CD4-positive, alpha-beta T cell treated with Interleukin-17A for 4 hours (primary cell): ENCODE data around the gene HAPLN3.

Source experiments
- DNase-seq: peaks from one replicate; pipeline ENCODE4 v3.0.0-alpha.2; 2020; ENCODE audit warnings: mixed read lengths

Gene HAPLN3

GRCh38 chr15:88909956-88910831, 14.8 kb upstream of the HAPLN3 start:
- DNase-seq, result no peak

- DNase-seq, result no peak
Observed at GRCh38 chr15:88908697-88909621, 13.6 kb upstream of the HAPLN3 start.

- DNase-seq, result no peak
Observed at GRCh38 chr15:88908123-88908522, 12.8 kb upstream of the HAPLN3 start.

GRCh38 chr15:88907111-88907510, 11.8 kb upstream of the HAPLN3 start:
- no peak for DNase-seq

- DNase-seq, result no peak
Observed at GRCh38 chr15:88906551-88906950, 11.2 kb upstream of the HAPLN3 start.

GRCh38 chr15:88906130-88906529, 10.8 kb upstream of the HAPLN3 start:
- no peak for DNase-seq

GRCh38 chr15:88905576-88905975, 10.2 kb upstream of the HAPLN3 start:
- DNase-seq, result no peak

GRCh38 chr15:88904624-88905327, 9.4 kb upstream of the HAPLN3 start:
- peak; percentile 95 for DNase-seq

- DNase-seq, result no peak
Observed at GRCh38 chr15:88904257-88904623, 8.9 kb upstream of the HAPLN3 start.

GRCh38 chr15:88902846-88903245, 7.5 kb upstream of the HAPLN3 start:
- DNase-seq, result no peak

GRCh38 chr15:88902221-88902835, 7.0 kb upstream of the HAPLN3 start:
- DNase-seq, result no peak

GRCh38 chr15:88901508-88902220, 6.3 kb upstream of the HAPLN3 start:
- no peak for DNase-seq

GRCh38 chr15:88900982-88901418, 5.7 kb upstream of the HAPLN3 start:
- no peak for DNase-seq

GRCh38 chr15:88900309-88900981, 5.1 kb upstream of the HAPLN3 start:
- DNase-seq, result no peak

GRCh38 chr15:88899251-88899650, 3.9 kb upstream of the HAPLN3 start:
- DNase-seq, result no peak

- no peak for DNase-seq
Observed at GRCh38 chr15:88898736-88899135, 3.4 kb upstream of the HAPLN3 start.

- peak; percentile 85 for DNase-seq
Observed at GRCh38 chr15:88897456-88898194, 2.3 kb upstream of the HAPLN3 start.

- DNase-seq, result no peak
Observed at GRCh38 chr15:88897142-88897455, 1.8 kb upstream of the HAPLN3 start.

GRCh38 chr15:88896333-88897033, 1.1 kb upstream of the HAPLN3 start:
- no peak for DNase-seq

- DNase-seq, result peak; percentile 94
Observed at GRCh38 chr15:88894348-88894818, 961 bp downstream of the HAPLN3 start.
